Suppressor macrophage treated with lipopolysaccharide for 4 hours (primary cell): Measurements from ENCODE around the gene ZSCAN10.
"Not testable (repeated sequence)": the region's sequence is repeated elsewhere in the genome, so short reads cannot be mapped to it uniquely, and the experiment has no call there.

Experiments used
- DNase-seq: peaks from one replicate; pipeline ENCODE4 v3.0.0-alpha.2; 2020

Gene ZSCAN10

DNA sequence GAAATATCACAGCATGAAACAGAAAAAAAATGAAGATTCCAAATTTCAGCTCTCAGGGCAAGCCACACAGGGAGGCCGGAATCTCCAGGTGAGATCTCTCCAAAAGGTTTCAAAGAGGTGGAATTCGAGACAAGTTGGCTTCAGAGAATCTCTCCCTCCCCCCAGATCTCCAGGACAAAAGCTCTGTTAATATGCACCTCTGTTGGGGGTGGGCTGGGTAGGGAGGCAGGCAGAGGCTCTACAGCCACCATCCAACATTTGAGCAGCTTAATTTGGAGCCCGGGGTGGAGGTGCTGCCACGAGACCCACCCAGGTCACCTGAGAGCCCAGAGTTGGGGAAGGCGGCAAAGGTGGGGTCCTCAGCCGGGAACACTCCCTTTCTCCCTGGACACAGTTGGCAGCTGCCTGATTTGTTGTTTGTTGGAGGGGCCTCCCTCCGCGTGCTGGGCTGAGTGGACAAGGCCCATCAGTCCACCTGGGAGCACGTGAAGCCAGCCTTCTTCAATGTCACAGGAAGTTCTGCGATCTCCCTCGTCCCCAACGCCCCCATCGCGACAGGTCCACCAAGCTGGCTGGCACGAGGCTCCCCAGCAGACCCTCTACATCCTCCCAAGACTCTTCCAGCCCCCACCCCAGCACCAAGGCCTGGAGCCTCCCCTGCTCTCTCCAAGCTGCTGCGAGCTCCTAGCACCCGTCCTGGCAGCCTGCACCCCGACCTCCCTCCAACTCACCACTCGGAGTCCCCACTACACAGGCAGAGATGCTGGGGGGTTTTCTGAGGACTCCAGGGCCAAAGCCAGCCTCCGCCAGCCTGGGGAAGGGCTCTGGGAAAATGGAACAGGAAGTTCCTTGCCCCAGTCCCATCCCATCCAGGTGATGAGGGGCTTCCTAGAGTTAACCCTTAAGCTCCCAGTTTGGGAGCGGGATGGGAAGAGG, at the start of gene ZSCAN10:
Gene ZSCAN10, minus strand, starts transcription at position 836 of the 936 bp plus-strand sequence. CDS start 6,357 bp downstream, outside the sequence.
- DNase-seq, result no peak

DNA sequence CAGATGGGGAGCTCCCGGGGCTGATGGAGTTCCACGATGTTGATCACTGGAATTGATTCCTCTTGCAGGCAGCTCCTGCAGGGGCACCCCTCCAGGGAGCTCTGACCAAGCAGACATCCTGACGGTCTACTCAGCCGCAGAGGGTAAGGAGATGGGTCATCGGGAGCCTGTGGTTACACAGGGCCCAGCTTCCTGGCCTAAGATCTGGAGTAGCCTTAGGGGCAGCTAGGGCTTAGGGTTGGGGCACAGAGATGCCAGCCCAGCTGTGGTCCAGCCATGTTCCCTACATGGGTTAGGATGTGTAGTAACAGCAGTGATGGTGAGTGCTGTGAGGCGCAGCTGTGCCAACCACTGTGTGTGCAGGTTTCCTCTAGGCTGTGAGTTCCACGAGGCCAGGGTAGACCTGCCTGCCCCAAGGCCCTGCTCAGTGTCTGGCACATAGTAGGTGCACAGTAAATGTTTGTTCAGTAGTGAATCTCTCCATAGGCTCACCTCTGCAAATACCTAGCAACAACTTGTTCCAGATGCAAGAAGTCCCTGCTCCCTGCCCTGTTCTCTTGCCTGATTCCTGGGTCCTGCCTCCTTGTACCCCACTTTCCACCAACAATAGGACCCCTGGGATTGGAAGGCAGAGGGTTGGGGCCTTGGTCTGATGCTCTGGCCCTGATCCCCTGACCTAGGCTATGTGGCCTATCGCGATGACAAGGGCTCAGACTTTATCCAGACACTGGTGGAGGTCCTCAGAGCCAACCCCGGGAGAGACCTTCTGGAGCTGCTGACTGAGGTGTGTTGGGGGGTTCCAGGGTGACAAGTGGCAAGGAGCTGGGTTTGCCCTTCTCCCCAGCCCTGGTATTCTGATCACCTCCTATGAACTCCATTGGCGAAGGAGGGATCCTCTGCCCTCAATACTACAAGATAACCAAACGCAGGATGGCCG, 49.4 kb upstream of the ZSCAN10 start:
- no peak for DNase-seq

DNA sequence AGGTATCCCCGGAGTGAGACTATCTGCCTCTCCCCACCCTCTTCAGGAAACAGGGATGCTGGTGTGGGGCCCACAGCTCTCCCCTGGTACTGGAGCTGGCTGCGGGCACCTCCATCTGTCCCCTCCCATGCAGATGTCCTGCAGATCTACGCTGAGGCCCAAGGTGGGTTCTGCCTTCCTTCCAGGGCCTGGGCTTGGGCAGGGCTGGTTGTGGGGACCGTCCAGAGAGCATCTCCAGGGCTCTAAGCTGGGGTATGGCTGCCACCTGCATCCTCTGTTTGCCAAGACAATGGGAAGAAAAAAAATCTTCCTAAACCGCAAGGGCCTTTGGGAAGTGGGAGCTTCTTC, 48.6 kb upstream of the ZSCAN10 start:
- DNase-seq, result no peak

DNA sequence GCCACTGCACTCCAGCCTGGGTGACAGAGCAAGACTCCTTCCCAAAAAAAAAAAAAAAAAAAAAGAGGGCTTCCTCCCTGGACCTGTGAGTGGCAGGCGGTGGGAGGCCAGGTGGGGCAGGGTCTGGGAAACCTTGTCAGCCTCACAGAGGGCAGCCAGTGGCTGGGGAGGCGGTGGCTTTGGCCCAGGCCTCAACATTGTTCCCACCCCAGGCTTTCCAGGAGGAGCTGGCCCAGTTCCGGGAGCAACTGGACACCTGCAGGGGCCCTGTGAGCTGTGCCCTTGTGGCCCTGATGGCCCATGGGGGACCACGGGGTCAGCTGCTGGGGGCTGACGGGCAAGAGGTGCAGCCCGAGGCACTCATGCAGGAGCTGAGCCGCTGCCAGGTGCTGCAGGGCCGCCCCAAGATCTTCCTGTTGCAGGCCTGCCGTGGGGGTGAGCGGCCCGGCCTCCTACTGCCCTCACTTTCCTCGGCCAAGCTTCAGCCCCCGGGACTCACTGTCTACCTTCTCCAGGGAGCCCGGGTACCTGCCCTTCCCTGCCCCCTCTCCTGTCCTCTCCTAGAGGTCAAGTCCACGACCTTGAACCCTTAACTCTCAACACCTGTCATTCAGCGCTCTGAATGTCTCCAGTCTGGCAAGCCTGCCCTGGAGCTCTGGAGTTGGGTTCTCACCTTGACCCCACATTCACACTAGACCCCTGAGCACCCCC, 48.1 kb upstream of the ZSCAN10 start:
- DNase-seq, result no peak

DNA sequence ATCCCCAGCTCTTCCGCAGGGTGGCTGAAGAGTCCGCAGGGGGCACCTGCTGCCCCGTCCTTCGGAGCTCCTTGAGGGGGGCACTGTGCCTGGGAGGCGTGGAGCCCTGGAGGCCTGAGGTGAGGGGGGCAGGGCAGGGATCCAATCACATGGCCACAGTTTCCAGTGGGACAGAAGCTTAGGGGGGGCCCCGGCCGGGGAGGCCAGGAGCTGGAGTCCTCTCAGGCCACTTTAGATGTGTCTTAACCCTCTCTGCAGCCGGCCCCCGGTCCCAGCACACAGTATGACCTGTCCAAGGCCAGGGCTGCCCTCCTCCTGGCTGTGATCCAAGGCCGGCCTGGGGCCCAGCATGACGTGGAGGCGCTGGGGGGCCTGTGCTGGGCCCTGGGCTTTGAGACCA, 46.6 kb upstream of the ZSCAN10 start:
- no peak for DNase-seq

DNA sequence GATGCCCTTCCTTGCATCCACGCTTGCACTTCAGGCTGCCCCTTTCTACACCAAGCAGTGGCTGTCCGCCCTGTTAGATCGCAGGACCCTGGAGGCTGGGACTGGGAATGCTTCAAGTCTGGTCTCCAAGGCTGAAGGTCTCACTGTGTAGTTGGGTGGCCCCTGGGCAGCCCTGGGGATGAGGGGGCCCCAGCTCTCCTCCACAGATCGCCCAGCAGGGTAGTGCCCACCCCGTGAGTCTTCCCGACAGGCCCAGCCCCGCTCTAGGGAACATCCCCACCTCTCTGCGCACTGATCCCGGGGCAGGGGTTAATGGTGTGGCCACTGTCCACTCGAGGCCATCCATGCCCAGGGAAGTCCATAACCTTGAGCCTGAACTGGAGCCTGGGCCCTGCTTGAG, 46.1 kb upstream of the ZSCAN10 start:
- DNase-seq, result no peak

DNA sequence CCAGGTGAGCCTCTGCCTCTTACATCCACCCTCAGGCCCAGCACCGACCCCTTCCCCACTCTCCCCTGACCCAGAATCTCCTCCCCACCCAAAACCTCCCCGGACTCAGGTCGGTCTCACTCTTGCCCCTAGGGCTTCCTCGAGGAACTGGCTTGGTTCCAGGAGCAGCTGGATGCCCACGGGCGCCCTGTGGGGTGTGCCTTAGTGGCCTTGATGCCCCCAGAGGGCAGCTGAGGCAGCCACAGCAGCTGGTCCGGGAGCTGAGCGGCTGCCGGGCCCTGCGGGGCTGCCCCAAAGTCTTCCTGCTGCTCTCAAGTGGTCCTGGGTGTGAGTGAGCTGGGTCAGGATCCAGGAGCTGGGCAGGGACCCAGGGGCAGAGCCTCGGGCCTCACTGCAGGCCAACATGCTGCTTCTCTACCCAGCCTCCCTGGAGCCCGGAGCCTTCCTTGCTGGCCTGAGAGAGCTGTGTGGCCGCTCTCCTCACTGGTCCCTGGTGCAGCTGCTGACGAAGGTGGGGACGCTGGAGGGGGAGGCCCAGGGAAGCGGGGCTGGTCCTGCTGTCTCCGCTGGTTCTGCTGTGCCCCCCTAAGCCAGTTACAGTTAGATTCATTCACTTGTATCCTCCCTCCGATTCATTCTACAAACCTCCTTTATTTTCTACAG, 45.4 kb upstream of the ZSCAN10 start:
- no peak for DNase-seq

DNA sequence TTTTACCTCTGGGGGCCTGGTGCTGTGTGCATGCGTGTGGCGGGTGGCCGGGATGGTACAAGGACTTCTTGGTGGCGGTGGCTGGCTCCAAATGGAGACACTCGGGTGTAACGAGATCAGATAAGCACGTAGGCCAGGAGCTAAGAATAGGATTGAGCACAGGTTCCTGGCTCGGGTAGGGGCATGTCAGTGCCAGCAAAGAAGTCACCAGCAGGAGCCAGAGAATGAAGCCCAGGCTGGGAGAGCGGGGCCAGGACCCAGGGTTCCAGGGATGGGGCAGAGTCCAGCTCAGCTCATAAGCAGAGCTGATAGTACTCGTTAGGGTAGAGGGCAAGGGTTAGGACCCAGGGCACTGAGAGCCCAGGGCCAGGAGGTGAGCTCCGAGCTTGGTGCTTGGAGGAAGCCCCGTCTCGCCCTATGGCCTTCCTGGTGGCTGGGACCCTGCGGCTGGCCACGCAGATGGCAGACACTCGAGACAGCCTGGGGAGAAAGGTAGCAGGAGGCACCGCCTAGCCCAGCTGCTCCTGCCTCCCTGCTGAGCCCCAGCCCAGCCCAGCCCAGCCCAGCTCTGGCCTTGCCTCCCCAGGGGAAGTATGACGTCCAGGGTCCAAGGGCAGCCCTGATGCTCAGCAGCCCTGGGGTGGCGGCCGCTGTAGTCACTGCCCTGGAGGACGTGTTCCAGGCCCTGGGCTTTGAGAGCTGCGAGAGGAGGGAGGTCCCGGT, 44.7 kb upstream of the ZSCAN10 start:
- no peak for DNase-seq

DNA sequence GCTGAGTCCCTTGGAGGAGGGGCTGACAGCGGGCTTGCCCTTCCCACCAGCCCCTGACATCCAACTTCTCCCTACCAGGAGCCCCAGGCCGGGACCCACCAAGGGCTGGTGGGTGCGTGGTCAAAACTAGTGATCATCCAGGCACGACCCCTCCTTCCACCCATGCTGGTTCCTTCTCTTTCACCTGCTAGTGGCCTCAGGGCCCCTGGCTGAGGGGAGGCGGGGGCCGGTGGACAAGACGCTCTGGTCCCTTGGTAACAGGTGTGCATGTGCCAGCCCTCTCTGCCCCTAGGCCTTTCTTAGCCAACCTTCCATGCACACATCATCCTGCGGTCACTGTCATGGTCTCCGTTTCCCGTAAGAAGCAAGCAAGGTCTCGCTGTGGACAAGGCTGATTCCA, 44.1 kb upstream of the ZSCAN10 start:
- DNase-seq, result no peak

DNA sequence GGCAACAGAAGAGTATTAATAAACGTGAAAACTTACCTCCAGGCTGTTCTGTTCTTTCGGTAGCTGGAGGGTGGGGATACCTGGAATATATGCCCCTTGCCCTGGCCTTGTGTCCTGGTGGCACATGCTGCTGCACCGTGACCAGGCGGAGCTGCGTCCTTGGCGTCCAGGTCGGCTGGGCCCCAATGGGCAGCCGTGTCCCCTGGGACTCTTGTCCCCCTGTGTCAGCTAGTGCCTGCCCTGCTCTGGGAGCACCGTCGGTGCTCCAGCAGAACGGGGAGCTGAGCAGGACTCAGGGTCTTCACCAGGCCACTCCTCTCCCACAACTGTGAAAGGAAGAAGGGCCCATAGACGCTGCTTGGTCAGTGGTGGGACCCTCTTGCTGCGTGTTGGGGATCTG, 43.7 kb upstream of the ZSCAN10 start:
- DNase-seq, result no peak

DNA sequence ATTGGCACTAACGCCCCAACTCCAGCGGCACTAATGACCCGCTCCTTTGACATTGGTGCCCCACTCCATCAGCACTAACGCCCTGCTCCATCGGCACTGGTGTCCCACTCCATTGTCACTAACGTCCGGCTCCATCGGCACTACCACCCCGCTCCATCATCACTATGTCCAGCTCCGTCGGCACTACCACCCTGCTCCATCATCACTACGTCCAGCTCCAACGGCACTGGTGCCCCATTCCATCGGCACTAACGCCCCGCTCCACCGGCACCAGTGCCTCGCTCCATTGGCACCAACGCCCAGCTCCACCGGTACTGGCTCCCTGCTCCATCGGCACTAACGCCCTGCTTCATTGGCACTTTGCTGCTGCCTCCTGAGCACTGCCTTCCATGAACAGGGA, 43.2 kb upstream of the ZSCAN10 start:
- DNase-seq, result no peak

DNA sequence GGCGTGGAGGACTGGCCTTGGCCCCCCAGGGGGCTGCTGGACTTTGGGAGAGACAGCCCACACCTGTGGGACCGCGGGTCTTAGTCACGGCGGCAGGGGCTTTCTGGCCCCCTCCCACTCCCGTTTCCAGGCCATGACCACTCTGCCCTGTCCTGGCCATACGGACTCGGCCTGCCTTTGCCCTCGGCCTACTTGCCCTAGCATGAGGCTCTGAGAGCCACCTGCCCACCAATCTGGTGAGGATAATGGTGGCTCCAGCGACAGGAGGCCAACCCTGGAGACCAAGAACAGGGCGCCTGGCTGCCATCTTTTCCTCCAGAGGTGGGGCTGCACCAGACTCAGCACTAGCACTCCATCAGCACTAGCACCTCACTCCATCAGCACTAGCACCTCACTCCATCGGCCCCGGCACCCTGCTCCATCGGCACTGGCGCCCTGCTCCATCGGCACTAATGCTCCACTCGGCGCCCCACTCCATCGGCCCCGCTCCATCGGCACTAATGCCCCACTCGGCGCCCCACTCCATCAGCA, 42.8 kb upstream of the ZSCAN10 start:
- DNase-seq, result no peak

DNA sequence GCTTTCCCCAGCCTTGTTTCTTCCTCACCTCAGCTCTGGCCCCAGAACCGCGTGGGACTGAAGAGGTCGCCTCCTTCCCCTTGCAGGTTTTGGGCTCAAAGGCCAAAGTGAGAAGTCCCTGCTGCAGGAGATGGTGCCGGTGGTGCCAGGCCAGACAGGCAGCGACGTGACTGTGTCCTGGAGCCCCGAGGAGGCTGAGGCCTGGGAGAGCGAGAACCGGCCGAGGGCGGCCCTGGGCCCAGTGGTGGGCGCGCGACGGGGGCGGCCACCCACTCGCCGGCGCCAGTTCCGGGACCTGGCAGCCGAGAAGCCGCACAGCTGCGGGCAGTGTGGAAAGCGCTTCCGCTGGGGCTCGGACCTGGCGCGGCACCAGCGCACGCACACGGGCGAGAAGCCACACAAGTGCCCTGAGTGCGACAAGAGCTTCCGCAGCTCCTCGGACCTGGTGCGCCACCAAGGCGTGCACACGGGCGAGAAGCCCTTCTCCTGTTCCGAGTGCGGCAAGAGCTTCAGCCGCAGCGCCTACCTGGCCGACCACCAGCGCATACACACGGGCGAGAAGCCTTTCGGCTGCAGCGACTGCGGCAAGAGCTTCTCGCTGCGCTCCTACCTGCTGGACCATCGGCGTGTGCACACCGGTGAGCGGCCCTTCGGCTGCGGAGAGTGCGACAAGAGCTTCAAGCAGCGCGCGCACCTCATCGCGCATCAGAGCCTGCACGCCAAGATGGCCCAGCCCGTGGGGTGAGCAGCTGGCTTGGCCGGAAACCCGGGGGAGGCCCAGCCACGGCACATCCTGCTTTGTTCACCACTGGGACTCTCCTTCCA, 41.7 kb upstream of the ZSCAN10 start:
- DNase-seq, result no peak

DNA sequence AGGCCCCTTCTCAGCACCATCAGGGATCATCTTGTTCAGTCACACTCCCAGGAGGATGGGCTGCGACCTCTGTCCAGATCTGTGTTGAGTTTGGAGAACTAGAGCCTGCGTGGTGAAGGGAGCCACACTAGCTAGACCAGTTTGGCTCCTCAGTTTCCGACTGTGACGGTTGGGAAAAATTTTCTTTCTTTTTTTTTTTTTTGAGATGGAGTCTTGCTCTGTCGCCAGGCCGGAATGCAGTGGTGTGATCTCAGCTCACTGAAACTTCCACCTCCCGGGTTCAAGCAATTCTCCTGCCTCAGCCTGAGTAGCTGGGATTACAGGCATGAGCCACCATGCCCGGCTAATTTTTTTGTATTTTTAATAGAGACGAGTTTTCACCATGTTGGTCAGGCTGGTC, 40.5 kb upstream of the ZSCAN10 start:
- not testable (repeated sequence) for DNase-seq

DNA sequence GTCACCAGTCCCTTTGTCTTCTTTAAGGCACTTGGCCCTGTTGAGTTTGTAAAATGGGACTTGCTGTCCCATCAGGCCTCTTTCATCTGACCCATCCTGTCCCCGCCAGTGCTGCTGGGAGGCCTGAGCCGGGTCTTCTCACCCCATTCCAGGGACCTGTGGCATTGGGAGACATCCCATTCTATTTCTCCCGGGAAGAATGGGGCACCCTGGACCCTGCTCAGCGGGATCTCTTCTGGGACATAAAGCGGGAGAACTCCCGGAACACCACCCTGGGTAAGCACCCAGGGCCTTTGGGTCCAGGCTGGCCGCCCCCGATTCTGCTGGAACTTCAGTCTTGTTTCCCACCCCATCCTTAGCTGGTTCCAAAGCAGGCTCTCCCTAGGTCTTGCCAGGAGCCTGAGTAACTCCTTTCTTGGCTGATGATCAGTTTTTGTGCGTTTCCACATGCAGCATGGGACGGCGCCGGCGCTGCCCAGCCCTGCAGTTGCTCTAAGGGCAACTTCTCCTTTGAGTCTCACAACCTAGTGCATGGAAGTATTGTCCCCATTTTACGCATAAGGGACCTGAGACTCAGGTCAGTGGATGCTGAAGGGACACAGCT, 39.8 kb upstream of the ZSCAN10 start:
- no peak for DNase-seq

DNA sequence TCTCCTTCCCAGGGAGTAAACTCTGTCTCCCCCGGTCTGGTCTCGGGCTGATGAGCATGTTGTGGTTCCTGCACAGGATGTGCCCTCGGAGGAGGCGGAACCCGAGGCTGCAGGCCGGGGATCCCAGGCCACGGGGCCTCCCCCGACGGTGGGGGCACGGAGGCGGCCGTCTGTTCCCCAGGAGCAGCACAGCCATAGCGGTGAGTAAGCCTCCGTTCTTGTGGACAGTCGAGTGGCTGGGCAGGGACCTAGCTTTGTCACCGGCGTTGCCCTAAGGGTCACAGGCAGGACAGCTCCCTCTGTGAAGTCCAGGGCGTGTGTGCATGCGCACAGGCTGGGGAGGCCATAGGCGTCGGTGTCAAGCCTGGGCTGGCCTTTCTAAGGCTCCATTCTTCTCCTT, 39.2 kb upstream of the ZSCAN10 start:
- DNase-seq, result no peak

DNA sequence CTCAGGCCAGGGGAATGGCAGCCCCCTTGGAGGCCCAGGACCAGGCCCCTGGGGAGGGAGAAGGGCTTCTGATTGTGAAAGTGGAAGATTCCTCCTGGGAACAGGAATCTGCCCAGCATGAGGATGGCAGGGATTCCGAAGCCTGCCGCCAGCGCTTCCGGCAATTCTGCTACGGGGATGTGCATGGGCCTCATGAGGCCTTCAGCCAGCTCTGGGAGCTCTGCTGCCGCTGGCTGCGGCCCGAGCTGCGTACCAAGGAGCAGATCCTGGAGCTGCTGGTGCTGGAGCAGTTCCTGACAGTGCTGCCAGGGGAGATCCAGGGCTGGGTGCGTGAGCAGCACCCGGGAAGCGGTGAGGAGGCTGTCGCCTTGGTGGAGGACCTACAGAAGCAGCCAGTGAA, 38.2 kb upstream of the ZSCAN10 start:
- DNase-seq, result no peak

DNA sequence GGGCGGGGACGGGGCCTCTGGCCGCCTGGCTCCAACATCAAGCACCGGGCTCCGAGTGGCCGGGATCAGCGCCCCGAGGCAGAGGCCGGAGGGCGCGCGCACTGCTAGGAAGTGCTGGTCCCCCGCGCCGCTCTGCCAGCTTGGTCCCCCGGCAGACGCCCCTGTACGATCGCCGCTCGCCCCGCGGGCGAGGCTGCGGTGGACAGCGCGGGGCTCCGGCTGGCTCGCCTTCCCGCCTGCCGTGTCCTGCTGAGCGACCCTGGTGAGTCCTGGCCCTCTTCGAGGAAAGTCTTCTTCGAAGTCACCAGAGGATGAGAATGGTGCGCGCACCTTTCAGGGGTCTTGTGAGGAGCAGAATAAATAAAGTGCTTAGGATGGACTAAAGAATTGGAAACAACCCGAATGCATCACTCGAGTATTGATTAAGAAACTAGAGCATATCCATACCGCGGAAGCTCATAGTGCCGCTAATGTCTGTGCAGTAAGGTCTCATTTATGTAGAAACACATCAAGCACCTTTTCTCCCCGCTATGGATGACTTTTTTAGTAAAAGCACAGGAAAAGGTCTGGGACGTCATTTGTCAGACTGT, 36.1 kb upstream of the ZSCAN10 start:
- no peak for DNase-seq

DNA sequence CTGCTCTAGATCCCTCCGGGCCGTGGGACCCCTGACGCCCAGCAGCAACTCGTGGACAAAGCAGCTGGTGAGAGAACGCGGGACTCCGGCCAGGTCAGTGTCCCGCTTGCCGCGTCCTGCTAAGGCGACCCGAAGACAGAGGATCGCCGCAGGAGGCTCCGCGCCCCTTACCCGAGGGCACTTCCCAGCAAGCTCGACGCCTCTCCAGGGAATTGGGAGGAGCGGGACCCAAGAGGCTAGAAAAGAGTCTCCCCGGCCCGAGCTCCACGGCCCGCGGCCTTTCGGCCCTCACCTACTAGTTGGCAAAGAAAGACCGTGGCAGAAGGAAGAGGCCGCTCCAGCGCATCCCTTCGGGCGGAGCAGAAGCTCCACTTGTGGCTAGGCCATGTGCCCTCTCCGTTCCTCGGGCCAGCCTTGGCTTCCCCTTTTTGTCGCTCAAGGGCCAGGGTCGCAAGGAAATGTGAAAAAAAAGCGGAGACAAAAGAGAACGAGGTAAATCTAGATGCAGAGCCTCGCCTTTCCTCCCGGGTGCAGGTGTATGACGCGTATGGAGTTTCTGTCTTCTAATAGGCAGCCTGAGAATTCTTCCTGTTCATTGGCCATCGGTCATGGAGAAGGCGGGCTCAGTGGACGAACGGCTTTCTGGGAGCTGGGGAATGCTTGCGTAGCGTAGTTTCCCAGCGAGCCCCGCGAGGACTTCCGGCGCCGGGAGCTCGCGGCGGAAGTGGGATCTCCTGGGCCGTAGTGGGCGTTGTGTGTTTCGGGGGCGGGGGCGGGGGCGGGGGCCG, 35.4 kb upstream of the ZSCAN10 start, which contains the start of gene ZNF213:
Gene ZNF213, plus strand, starts transcription at position 692 of the 788 bp plus-strand sequence. CDS start 2,252 bp downstream, outside the sequence.
- peak; percentile 97 for DNase-seq
